Left cardiac atrium (tissue), 4 donors: ENCODE measurements around the gene CEP120. TPM values are rescaled to one million over a fixed set of nuclear protein-coding genes. Genes with fewer than 3 reads are reported as not detected.
"Not testable (repeated sequence)": the region's sequence is repeated elsewhere in the genome, so short reads cannot be mapped to it uniquely, and the experiment has no call there.

ENCODE experiments used
- ATAC-seq, 2 donors: fragments of 200-7000 bp; cut with Tn5 transposase; one replicate each; pipeline ENCODE4 v1.9.1; 2020; ENCODE audit warnings: mild to moderate bottlenecking in 2 of 2, moderate library complexity in 2 of 2
- DNase-seq: peaks from one replicate; pipeline ENCODE4 v3.0.0-alpha.2; 2020
- intact Hi-C, 2 donors: fragments of 100-400 bp; cut with DNase I; formaldehyde crosslinking; loops; one replicate each; pipeline versions ENCODE4 v1.14.1 to v1.15.1; 2022 to 2023
- total RNA-seq, 2 donors: library from RNA; stranded (reverse); fragmentation: NEBNext Ultra II Directional; extraction: Animal tissue kit (Norgen Biotek cat#: 25700); gene quantifications; one replicate each; pipeline ENCODE4 v1.2.1, GENCODE V29; 2021
- donor health status: DM: no; HTN: yes; CAD: no.
- donor health status: DM: no; HTN: yes; CAD: no; lungs with severe emphysema.
- donor health status: DM: yes; HTN: yes; CAD: no.
- donor health status: Dilated cardiomyopathy.

CEP120 gene
- total RNA-seq, 2 donors from 2014 or later: 10.3 to 13.1 TPM

DNA sequence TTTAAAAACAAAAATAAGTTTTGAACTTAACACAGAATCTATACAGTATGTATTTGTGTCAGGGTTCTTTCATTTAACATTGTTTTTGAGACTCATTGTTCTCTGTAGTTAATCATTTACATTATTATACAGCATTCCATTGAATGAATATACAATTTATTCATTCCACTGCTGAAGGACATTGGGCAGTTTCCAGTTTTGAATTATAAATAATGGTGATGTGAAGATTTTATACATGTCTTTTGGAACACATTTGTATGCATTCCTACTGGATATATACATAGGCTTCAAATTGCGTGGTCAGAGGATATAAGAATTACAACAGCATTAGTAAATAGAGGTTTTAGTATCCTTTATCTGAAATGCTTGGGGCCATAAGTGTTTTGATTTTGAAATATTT is 72.0 kb downstream of the CEP120 start:
- ATAC-seq (no peak), DNase-seq (no peak)
- intact Hi-C loops: no loop called here

DNA sequence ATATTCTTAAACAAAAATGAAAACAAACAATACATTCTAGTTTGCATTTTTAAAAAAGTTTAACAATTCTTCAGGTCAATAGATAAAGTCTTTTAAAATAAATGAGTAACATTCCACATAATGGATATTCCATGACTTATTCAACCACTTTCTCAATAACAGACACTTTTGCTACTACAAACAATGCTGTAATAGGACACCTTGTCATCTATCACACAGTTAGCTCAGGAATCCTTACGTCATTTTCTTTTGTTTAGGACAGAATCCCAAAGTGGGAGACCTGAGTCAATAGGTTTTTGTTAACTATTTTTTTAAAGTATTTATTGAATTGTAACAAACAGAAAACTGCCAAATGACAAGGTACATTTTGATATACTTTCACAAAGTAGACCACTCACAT is 72.5 kb downstream of the CEP120 start:
- no peak for ATAC-seq
- intact Hi-C loops: no loop called here
- no peak for DNase-seq

DNA sequence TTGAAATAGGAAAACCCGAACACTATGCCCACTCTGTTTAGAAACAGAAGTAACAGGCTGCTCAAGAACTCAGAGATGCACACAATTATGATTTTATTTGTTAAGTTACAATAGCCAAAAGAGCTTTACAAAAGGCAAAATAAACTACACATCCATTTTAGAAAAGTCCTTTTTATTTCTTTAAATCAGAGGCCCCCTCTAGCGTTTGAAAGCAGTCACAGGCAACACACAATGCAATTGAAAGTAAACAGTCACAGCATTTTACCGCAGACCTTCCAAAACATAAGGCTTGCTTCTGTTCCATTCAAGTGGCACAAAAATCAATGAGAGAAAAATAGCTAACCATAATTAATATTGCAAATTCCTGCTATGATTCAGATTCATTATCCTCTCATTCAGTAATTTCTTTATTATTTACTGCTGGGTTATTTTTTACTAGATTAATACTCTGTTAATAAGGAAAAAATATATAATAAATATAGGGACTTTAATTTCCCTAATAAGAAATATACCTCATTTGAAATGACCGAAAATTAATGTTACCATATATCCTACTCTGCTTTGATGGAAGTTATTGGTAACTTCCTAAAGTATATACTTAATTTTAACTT is 78.3 kb downstream of the CEP120 start:
- intact Hi-C loops: loop anchor here in 1 of 2 donors (1.0 to 10.0 kb wide), 2 partner anchors 310 to 448 kb away; partner anchors contain the start of gene PPIC
- ATAC-seq: no peak
- peak; percentile 18 for DNase-seq

GRCh38 chr5:123340928-123341327 is 82.3 kb downstream of the CEP120 start:
- intact Hi-C loops: loop anchor here in 1 of 2 donors (10.0 kb wide), 1 partner anchor 306 kb away; the partner anchor contains the start of gene PPIC
- DNase-seq (no peak), ATAC-seq (no peak)

- ATAC-seq, intact Hi-C loops, DNase-seq: not testable (repeated sequence)
Observed at GRCh38 chr5:123308377-123308776, 114.8 kb downstream of the CEP120 start.

- intact Hi-C loops: no loop called here
- ATAC-seq: no peak
Observed at GRCh38 chr5:123305751-123306150, 117.5 kb downstream of the CEP120 start.

DNA sequence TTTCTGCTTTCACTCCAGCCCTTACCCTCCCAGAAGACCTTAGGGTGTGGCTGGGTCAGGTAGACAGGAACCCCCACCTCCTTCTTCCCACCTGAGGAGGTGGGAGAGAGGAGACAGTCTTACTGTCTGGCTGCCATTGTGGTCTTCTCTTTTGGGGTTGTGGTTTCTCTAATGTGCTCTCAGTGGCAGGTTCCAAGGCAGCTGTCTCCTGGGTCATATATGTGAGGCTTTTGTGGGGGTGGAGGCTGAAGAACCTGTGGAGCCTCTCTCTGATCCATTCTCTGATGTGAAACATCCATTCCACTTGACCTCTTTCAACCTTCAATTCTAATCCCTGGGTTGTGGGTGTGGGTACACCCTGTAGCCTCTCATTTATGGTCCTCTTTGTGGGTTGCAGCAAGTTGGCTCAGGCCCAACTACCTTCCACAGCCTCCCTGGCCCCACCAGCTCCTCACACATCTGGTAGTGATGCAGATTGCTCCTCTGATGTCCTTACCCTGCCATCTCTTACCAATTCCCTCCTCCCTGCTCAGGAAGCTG is 118.4 kb downstream of the CEP120 start:
- intact Hi-C loops: no loop called here
- ATAC-seq (no peak), DNase-seq (no peak)

More at GRCh38 chr5:123305751-123306150, 117.5 kb downstream of the CEP120 start:
- no peak for DNase-seq

DNA sequence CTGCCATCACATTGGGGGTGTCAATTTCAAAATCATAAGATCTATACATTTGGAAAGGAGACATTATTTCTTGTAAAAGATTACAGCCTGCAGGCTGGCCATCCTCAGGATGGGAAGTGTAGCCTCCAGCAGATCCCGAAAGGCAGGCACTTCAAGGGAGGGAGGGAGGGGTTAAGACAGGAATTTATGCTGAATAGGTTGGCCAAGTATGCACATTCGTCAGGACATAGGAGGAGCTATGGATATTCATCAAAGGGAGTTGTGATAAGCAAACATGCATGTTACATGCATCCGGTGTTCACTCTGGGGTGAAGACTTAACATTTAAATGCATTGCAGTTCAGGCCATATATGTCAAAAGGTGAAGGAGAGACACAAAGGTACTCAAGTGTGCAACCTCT is 119.4 kb downstream of the CEP120 start:
- intact Hi-C loops: no loop called here
- no peak for DNase-seq
- ATAC-seq: no peak

- intact Hi-C loops: no loop called here
- DNase-seq (no peak), ATAC-seq (no peak)
Observed at GRCh38 chr5:123300266-123300665, 122.9 kb downstream of the CEP120 start.

DNA sequence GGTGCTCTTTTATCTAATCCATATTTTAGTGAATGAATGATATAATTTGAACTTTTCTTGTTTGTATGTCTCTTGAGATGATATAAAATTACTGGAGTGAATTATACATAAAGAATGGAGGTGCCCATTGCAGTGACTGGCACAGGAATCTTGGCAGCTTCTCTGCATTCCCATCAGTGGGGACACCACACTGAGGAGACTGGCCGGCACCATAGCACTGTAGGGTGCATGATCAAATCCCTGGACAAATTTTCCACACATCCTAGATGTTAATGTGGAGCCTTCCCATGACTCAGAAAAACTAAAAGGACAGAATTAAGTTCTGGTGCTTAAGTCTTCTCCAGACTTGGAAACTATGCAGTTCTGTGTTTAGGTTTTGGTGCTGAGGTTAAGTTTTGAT is 124.1 kb downstream of the CEP120 start:
- ATAC-seq: no peak

GRCh38 chr5:123298335-123299030 is 124.7 kb downstream of the CEP120 start:
- DNase-seq (no peak), ATAC-seq (no peak)
- intact Hi-C loops: no loop called here

More for the DNA sequence above, 124.1 kb downstream of the CEP120 start:
- intact Hi-C loops: no loop called here
- no peak for DNase-seq

GRCh38 chr5:123297866-123298265 is 125.3 kb downstream of the CEP120 start:
- no peak for ATAC-seq
- intact Hi-C loops: no loop called here
- no peak for DNase-seq

DNA sequence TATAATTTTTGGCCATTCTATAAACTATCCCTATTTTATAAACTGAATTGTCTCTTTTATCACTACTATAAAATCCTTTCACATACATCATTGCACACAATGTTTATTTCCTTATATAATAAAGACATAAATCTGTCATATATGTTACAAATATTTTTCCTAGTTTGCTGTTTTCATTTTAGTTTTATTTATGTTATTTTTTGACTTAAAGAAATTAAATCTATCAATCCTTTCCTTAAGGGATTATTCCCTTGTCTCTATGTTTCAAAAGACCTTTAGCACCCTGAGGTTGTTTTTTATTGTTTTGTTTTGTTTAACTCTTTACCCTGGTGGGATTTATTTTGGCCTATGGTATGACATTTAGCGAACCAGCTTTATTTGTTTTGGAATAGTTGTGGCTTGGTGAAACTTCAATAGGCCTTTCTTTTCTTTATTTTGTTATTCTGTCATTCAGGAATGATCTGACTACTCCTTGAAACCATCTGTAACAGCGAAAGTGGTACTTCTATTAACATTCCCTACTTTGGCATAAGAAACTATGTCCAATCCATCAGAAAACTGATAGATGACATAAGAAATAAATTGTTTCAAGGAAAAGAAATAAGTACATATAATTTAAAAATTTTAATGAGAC is 125.9 kb downstream of the CEP120 start:
- intact Hi-C loops: no loop called here
- no peak for DNase-seq

More for the DNA sequence above, 125.9 kb downstream of the CEP120 start:
- ATAC-seq: no peak

Other genes starting within 250 kb of the CEP120 start
- 10 to 100 TPM; 27.1 to 28.6 TPM for gene CSNK1G3, start 88.8 kb upstream of the CEP120 start, total RNA-seq